Measurements from ENCODE around the gene UST. TPM values are rescaled to one million over a fixed set of nuclear protein-coding genes. Genes with fewer than 3 reads are reported as not detected.

The UST gene
- total RNA-seq, 2 donors from 2014 or later = 3.5 to 6.5 TPM

GRCh38 chr6:148789948-148790347 is 43.1 kb downstream of the UST start:
- DNase-seq = no peak
- ATAC-seq = no peak
- intact Hi-C loops (cut with DNase I) = no loop called here

- ATAC-seq = no peak
- DNase-seq = no peak
- intact Hi-C loops (cut with DNase I) = no loop called here
Observed at GRCh38 chr6:148790404-148790803, 43.6 kb downstream of the UST start.

- ATAC-seq (no peak), DNase-seq (no peak)
- intact Hi-C loops (cut with DNase I) = no loop called here
Observed at GRCh38 chr6:148790817-148791216, 44.0 kb downstream of the UST start.

- DNase-seq = no peak
- intact Hi-C loops (cut with DNase I) = no loop called here
- no peak for ATAC-seq
Observed at GRCh38 chr6:148791372-148791771, 44.5 kb downstream of the UST start.

GRCh38 chr6:148793721-148794120 is 46.9 kb downstream of the UST start:
- DNase-seq (no peak), ATAC-seq (no peak)
- intact Hi-C loops (cut with DNase I) = no loop called here

GRCh38 chr6:148794797-148795196 is 48.0 kb downstream of the UST start:
- intact Hi-C loops (cut with DNase I) = no loop called here
- DNase-seq (no peak), ATAC-seq (no peak)

GRCh38 chr6:148795563-148795962 is 48.7 kb downstream of the UST start:
- ATAC-seq (no peak), DNase-seq (no peak)
- intact Hi-C loops (cut with DNase I) = no loop called here

- intact Hi-C loops (cut with DNase I) = no loop called here
- ATAC-seq (peak in 1 of 2 donors; percentile 57), DNase-seq (no peak)
Observed at GRCh38 chr6:148799647-148800046, 52.8 kb downstream of the UST start.

- ATAC-seq (peak; percentile 5 to 33), DNase-seq (no peak)
- intact Hi-C loops (cut with DNase I) = no loop called here
Observed at GRCh38 chr6:148800536-148800935, 53.7 kb downstream of the UST start.

- no peak for DNase-seq
- intact Hi-C loops (cut with DNase I) = no loop called here
- ATAC-seq = no peak
Observed at GRCh38 chr6:148803979-148804378, 57.1 kb downstream of the UST start.

GRCh38 chr6:148805777-148806176 is 58.9 kb downstream of the UST start:
- ATAC-seq = no peak
- intact Hi-C loops (cut with DNase I) = no loop called here
- no peak for DNase-seq

- intact Hi-C loops (cut with DNase I) = no loop called here
- ATAC-seq = no peak
- no peak for DNase-seq
Observed at GRCh38 chr6:148807784-148808183, 61.0 kb downstream of the UST start.

GRCh38 chr6:148808786-148809304 is 62.0 kb downstream of the UST start:
- intact Hi-C loops (cut with DNase I) = no loop called here
- no peak for ATAC-seq
- no peak for DNase-seq

GRCh38 chr6:148811459-148811858 is 64.6 kb downstream of the UST start:
- intact Hi-C loops (cut with DNase I) = no loop called here
- DNase-seq (no peak), ATAC-seq (peak in 1 of 2 donors; percentile 39)

- ATAC-seq (no peak), DNase-seq (no peak)
- intact Hi-C loops (cut with DNase I) = no loop called here
Observed at GRCh38 chr6:148814082-148814790, 67.4 kb downstream of the UST start.

GRCh38 chr6:148814869-148815268 is 68.0 kb downstream of the UST start:
- intact Hi-C loops (cut with DNase I) = no loop called here
- no peak for ATAC-seq
- DNase-seq = no peak

GRCh38 chr6:148816117-148816516 is 69.3 kb downstream of the UST start:
- DNase-seq (no peak), ATAC-seq (no peak)
- intact Hi-C loops (cut with DNase I) = no loop called here

- no peak for ATAC-seq
- DNase-seq = no peak
- intact Hi-C loops (cut with DNase I) = no loop called here
Observed at GRCh38 chr6:148817689-148818088, 70.9 kb downstream of the UST start.

GRCh38 chr6:148818939-148819575 is 72.2 kb downstream of the UST start:
- DNase-seq (no peak), ATAC-seq (no peak)
- intact Hi-C loops (cut with DNase I) = no loop called here

- intact Hi-C loops (cut with DNase I) = no loop called here
- no peak for ATAC-seq
- no peak for DNase-seq
Observed at GRCh38 chr6:148819852-148820251, 73.0 kb downstream of the UST start.

GRCh38 chr6:148822819-148823218 is 76.0 kb downstream of the UST start:
- ATAC-seq = no peak
- DNase-seq = no peak
- intact Hi-C loops (cut with DNase I) = no loop called here
